ENCODE measurements around the gene RAB6A. TPM values are rescaled to one million over a fixed set of nuclear protein-coding genes. Genes with fewer than 3 reads are reported as not detected.
"Not testable (repeated sequence)": the region's sequence is repeated elsewhere in the genome, so short reads cannot be mapped to it uniquely, and the experiment has no call there.

RAB6A gene
- total RNA-seq, 2 donors from 2014 or later, result 66.3 TPM

DNA sequence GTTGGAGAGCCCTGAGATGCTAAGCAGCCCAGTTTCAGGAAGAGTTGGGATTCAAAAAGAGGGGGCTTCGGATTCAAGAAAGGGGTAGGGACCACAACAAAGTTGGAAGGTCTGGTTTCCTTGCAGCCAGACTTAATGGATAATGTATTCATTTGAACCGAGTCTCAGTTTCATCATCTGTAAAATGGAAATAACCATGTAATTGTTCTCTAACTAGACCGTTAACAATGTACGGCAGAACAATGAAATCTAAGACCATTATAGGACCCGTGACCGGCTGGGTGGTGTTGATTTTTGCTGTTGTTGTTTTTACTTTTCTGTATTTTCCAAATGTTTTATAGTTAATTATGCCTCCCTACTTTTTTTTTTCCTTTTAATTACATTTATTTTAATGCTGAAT lies 20.4 kb upstream of the RAB6A start:
- Mint-ChIP-seq H3K36me3 (peaks cover 0 to 4% of the 10 kb centered on the region in 2 donors), H3K27ac (no peak overlapping the region), H3K9me3 (no peaks in the 10 kb centered on the region)
- ATAC-seq (no peak), DNase-seq (ENCODE audit: low spot score in 2 of 2) (no peak)

DNA sequence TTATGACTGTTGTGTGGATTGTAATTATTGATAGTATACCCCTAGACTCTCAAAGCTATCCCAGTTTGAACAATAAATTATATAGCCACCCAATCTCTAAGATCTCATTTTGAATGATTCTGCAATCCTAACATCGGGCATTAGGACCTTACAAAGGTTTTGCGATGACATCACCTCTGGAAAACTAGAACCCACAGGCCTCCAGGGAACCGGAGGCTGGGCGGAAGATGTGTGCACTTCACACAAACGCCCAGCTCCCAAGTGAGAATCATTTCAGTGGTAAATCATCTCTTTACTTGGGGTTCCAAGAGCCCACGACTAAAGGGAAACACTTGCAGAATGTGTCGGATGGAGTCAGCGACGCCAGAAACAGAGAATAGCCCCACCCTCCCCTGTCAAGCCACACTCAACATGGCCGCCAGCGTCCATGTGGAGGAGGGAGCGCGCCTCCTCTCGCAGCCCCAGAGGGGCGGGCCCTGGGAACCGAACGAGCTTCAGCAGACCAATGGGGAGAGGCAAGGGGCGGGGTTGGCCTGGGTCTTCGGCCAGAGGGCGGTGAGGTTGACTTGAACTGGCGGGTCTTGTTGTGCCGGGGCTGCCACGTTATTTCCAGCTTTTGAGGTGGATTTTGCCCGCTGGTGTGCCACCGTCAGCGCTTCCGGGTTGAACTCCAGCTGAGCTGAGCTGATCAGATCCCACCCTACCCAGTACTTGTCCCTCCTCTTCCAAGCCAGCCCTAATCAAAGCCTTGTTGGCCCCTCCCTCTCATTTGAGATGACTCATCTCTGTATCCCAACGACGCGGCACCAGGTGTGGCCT lies 18.4 kb upstream of the RAB6A start:
- ATAC-seq, result peak; percentile 97 to 98
- peaks cover 0 to 4% of the 10 kb centered on the region in 2 donors for H3K36me3 Mint-ChIP-seq

DNA sequence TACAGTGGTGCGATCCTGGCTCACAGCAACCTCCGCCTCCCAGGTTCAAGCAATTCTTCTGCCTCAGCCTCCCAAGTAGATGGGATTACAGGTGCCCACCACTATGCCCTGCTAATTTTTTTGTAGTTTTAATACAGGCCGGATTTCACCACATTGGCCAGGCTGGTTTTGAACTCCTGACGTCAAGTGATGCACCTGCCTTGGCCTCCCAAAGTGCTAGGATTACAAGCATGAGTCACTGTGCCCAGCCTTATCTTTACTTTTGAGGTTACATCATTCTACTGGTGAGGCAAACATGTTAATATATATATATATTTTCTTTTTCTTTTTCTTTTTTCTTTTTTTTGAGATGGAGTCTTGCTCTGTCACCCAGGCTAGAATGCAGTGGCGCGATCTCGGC lies 9.9 kb upstream of the RAB6A start:
- not testable (repeated sequence) for H3K36me3 Mint-ChIP-seq, H3K27ac Mint-ChIP-seq, H3K9me3 Mint-ChIP-seq

More for the DNA sequence above, 18.4 kb upstream of the RAB6A start:
- DNase-seq (ENCODE audit: low spot score in 2 of 2), result peak; percentile 98
- Mint-ChIP-seq H3K27ac (peak overlapping the region; percentile 98 to 99), H3K9me3 (no peaks in the 10 kb centered on the region)

DNA sequence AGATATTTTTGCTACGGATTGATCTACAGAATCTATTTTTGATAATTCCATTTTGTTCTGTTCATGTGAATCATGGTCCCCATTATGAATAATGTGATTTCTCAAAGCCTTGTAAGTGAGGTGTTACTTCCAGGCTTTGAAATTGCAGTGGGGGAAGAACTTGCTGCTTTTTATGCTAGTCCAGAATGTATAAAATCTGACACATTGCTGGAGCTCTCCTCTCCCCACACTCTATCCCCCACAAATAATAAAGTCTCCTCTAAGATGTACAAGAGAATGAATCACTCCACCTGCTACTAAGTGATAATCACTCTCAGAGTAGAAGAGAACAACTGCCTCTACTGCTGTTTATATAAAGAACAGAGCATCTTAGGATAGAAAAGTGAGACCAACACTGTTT lies 5.9 kb upstream of the RAB6A start:
- DNase-seq (ENCODE audit: low spot score in 2 of 2), result no peak
- ATAC-seq, result peak in 1 of 2 donors; percentile 52
- Mint-ChIP-seq H3K27ac (no peak overlapping the region), H3K36me3 (no peaks in the 10 kb centered on the region), H3K9me3 (no peaks in the 10 kb centered on the region)

More for the DNA sequence above, 9.9 kb upstream of the RAB6A start:
- not testable (repeated sequence) for ATAC-seq; DNase-seq (ENCODE audit: low spot score in 2 of 2)

DNA sequence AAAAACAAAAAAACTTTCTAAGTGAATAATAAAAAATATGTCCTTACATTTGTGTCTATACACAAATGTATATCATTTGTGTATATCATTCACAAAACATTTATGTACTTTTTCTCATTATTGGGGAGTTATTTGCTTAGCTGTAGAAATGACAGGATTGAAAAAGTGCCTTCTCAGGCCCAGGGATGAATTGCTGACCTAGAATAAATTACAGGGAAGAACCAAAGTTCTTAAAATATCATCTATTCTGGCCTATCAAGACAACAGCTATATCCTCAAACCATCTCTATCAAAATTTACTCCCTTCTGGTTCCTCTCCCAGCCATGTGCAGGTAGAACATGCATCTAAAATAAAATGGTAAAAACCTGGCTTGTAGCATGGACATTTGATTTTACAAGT lies 1.9 kb upstream of the RAB6A start:
- ATAC-seq, result no peak
- Mint-ChIP-seq H3K27ac (no peak overlapping the region), H3K9me3 (no peaks in the 10 kb centered on the region)

DNA sequence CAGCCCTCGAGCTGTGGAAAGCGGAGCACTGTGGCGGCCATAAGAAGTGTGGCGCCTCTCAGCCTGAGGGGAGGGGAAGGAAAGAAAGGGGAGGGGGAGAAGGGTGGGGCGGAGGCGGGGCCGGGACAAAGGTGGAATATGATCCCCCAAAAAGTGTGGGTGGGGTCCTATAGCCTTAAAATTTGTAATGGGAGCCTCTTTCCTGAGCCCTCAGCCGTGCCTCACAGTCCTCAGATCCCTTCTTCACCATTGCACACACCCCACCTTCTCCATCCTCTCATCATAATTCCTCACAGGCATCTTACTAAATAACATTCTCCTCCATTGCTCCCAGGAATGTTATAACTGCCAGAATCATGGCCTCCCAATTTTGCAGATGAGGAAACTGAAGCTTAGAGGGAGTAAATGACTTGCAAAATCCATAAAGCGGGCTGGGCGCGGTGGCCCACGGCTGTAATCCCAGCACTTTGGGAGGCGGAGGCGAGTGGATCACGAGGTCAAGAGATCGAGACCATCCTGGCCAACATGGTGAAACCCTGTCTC lies 600 bp upstream of the RAB6A start:
- no peak for ATAC-seq
- H3K9me3 Mint-ChIP-seq, result no peaks in the 10 kb centered on the region
- H3K36me3 Mint-ChIP-seq, result peaks cover 11 to 12% of the 10 kb centered on the region in 2 donors
- DNase-seq (ENCODE audit: low spot score in 2 of 2), result peak in 1 of 2 donors; percentile 7
- H3K27ac Mint-ChIP-seq, result peak overlapping the region; percentile 91 to 94

More for the DNA sequence above, 1.9 kb upstream of the RAB6A start:
- H3K36me3 Mint-ChIP-seq, result peaks cover 11 to 12% of the 10 kb centered on the region in 2 donors
- DNase-seq (ENCODE audit: low spot score in 2 of 2), result no peak

DNA sequence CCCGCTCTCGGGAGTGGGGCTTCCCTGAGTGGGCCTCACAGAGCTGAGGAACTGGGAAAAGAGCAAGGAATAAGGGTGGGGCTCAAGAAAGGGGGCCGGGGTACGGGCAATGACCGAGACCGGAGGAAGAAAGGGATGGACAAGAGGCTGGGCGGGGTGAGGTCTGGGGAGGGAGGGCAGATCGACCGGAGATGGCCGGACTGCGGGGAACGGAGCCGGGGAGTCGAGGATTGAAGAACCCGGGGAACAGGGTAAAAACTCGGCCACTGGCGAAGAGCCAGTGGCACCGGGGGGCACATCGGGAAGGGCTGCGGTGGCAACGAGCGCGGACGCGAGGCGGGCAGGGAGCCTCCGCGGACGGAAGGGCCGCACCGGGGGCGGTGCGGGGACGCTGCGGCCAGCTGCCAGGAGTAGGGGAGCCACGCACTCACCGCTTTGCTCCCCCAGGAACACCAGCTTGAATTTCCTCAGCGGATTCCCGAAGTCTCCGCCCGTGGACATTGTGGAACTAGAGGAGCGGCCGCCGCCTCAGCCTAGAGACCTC lies 667 bp downstream of the RAB6A start:
- DNase-seq (ENCODE audit: low spot score in 2 of 2) (no peak), ATAC-seq (peak in 1 of 2 donors; percentile 4)
- Mint-ChIP-seq H3K36me3 (peaks cover 11 to 12% of the 10 kb centered on the region in 2 donors), H3K9me3 (no peaks in the 10 kb centered on the region), H3K27ac (peak overlapping the region; percentile 91 to 99)

DNA sequence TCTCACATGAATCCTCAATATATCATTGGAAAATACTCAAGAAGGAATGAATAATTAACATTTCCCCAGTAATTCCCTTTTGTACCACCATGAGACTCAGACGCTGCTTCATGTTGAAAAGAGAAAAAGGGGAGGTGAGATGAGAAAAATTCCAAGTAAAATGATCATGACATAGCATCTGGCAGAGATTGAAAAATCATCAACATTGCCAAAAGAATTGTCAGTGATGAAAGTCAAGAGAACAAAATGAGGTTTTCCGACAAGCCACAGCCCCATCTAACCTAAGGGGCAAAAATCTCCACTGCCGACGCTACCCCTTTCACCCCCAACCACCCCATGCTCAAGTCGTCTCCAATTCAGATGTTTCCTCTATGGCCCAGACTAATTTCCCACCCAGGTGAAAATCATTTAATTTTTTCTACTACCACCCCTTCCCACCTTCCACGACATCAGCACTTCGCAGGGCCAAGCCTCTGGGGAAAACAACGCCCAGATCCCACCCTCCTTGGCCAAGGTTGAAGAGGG lies 1.2 kb downstream of the RAB6A start:
- no peak for ATAC-seq
- no peak for DNase-seq (ENCODE audit: low spot score in 2 of 2)
- H3K9me3 Mint-ChIP-seq, result no peaks in the 10 kb centered on the region
- H3K36me3 Mint-ChIP-seq, result peaks cover 11 to 12% of the 10 kb centered on the region in 2 donors
- peak overlapping the region; percentile 91 to 99 for H3K27ac Mint-ChIP-seq

DNA sequence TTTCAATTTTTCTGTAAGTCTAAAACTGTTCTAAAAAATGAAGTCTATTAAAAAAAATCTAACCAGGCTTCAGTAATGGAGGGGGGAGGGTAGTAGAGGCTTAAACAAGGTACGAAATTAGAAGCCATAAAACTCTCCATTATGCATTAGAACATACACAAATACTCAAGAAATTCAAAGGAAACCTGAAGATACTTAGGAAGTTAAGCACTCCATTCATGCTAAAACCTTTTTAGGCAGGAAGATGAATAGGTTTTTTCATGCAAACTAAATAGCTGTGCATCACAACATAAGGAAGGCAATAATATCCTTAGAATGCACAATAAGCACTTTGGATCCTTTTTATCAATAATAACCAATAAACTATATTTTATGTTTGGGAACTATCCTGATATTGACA lies 2.4 kb downstream of the RAB6A start:
- Mint-ChIP-seq H3K9me3 (no peaks in the 10 kb centered on the region), H3K27ac (no peak overlapping the region), H3K36me3 (peaks cover 11 to 12% of the 10 kb centered on the region in 2 donors)
- ATAC-seq (no peak), DNase-seq (ENCODE audit: low spot score in 2 of 2) (no peak)

DNA sequence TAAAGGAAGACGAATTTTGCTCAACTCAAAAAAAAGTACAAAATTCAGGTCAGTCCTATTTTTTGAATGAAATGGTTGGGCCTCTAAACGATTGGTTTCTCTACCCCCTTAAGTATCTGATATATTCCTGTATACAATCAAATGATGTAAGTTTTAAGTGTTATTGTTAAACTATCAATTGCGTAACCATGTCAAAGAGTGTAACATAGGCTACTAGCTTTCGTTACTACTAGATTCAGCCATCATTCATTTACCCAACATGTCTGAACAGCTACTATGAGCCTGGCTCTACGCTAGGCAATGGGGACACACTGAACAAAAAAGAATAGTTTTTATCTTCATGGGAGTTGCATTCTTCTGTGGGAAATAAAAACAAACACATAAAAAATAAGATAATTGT lies 3.3 kb downstream of the RAB6A start:
- no peak for ATAC-seq
- no peak overlapping the region for H3K27ac Mint-ChIP-seq
- no peaks in the 10 kb centered on the region for H3K9me3 Mint-ChIP-seq
- no peak for DNase-seq (ENCODE audit: low spot score in 2 of 2)
- peaks cover 11 to 12% of the 10 kb centered on the region in 2 donors for H3K36me3 Mint-ChIP-seq

DNA sequence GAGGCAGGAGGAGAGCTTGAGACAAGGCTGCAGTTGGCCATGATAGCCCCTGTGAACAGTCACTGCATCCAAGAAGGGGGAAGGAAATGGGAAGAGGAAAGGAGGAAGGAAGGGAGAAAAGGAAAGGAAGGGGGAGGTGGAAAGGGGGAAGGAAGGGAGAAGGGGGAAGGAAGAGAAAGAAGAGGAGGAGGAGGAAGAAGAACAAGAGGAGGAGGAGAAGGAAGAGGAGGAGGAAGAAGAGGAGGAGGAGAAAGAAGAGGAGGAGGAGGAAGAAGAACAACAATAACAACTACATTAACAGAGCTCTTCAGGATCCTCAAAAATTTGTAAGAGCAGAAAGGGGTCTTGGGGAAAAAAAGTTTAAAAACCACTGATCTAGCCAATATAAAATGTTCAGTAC lies 5.2 kb downstream of the RAB6A start:
- ATAC-seq, result no peak
- peaks cover 11 to 17% of the 10 kb centered on the region in 2 donors for H3K36me3 Mint-ChIP-seq
- H3K9me3 Mint-ChIP-seq, result no peaks in the 10 kb centered on the region
- DNase-seq (ENCODE audit: low spot score in 2 of 2), result no peak
- H3K27ac Mint-ChIP-seq, result peak overlapping the region in 1 of 2 donors; percentile 50

DNA sequence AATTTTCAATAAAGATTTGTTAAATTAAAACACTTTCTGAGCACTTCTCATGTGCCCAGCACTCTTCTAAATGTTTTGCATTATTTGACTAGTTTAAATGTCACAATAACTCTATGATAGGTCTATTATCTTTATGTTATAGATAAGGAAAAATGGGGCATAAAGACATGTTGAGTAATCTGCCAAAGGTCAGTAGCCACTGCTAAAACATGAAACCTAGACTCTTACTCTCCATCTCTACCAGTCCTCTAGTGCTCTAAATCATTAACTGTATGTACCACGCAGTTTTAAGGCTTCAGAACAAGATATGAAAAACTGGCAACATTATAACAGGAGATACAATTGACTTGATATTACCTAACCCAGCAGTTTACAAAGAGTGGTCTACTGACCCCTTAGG lies 6.9 kb downstream of the RAB6A start:
- peaks cover 0 to 4% of the 10 kb centered on the region in 2 donors for H3K36me3 Mint-ChIP-seq
- ATAC-seq (no peak), DNase-seq (ENCODE audit: low spot score in 2 of 2) (no peak)
- no peak overlapping the region for H3K27ac Mint-ChIP-seq
- H3K9me3 Mint-ChIP-seq, result no peaks in the 10 kb centered on the region

DNA sequence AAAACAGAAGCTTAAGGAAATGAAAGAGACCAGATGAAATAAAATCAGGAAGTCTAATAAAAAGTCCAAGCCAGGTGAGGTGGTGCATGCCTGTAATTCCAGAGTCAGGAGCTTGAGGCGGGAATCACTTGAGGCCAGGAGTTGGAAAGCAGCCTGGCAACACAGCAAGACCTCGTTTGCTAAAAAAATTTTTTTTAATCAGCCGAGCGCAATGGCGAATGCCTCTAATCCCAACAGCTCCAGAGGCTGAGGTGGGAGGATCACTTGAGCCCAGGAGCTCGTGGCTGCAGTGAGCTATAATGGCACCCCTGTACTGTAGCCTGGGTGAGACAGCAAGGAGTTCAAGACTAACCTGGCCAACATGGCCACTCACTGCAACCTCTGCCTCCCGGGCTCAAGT lies 8.0 kb downstream of the RAB6A start:
- H3K27ac Mint-ChIP-seq, result no peak overlapping the region
- no peak for DNase-seq (ENCODE audit: low spot score in 2 of 2)
- no peaks in the 10 kb centered on the region for H3K9me3 Mint-ChIP-seq
- H3K36me3 Mint-ChIP-seq, result peaks cover 0 to 4% of the 10 kb centered on the region in 2 donors
- ATAC-seq, result no peak

DNA sequence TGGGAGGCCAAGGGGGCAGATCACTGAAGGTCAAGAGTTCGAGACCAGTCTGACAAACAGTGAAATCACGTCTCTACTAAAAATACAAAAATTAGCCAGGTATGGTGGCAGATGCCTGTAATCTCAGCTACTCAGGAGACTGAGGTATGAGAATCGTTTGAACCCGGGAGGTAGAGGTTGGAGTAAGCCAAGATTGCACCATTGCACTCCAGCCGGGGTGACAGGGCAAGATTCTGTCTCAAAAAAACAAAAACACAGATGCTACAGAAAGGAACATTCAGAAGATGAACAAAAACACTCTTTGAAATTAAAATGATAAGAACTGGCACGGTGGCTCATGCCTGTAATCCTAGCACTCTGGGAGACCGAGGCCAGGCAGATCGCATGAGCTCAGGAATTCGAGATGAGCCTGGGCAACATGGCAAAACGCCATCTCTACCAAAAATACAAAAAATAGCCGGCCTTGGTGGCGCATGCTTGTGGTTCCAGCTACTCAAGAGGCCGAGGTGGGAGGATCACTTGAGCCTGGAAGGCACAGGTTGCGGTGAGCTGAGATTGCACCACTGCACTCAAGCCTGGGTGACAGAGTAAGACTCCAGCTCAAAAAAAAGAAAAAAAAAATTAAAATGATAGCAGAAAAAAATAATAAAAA lies 8.5 kb downstream of the RAB6A start:
- DNase-seq (ENCODE audit: low spot score in 2 of 2) (no peak), ATAC-seq (no peak)
- Mint-ChIP-seq H3K36me3 (peaks cover 0 to 4% of the 10 kb centered on the region in 2 donors), H3K9me3 (no peaks in the 10 kb centered on the region), H3K27ac (no peak overlapping the region)

DNA sequence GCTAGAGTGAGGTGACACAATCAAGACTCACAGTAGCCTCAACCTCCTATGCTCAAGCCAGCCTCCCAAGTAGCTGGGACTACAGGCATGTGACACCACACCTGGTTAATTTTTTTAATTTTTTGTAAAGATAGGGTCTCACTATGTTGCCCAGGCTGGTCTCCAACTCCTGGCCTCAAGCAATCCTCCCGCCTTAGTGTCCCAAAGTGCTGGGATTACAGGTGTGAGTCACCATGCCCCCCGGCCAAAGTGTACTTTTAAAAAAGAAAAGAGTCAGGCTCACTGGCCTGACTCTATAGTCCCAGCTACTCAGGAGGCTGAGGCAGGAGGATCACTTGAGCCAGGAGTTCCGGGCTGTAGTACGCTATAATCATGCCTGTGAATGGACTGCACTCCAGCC lies 10.0 kb downstream of the RAB6A start:
- H3K27ac Mint-ChIP-seq, result peak overlapping the region in 1 of 2 donors; percentile 16
- not testable (repeated sequence) for H3K36me3 Mint-ChIP-seq; H3K9me3 Mint-ChIP-seq; ATAC-seq; DNase-seq (ENCODE audit: low spot score in 2 of 2)

DNA sequence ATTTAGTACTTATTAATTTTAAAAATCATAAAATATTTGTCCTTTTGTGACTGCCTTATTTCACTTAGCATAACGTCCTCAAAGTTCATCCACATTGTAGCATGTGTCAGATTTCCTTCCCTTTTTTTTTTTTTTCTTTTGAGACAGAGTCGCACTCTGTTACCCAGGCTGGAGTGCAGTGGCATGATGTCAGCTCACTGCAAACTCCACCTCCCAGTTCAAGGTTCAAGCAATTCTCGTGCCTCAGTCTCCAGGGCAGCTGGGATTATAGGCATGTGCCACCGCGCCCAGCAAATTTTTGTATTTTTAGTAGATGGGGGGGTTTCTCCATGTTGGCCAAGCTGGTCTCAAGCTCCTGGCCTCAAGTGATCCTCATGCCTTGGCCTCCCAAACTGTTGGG lies 10.6 kb downstream of the RAB6A start:
- no peaks in the 10 kb centered on the region for H3K9me3 Mint-ChIP-seq
- no peak for DNase-seq (ENCODE audit: low spot score in 2 of 2)
- ATAC-seq, result no peak
- peaks cover 0 to 4% of the 10 kb centered on the region in 2 donors for H3K36me3 Mint-ChIP-seq
- no peak overlapping the region for H3K27ac Mint-ChIP-seq

DNA sequence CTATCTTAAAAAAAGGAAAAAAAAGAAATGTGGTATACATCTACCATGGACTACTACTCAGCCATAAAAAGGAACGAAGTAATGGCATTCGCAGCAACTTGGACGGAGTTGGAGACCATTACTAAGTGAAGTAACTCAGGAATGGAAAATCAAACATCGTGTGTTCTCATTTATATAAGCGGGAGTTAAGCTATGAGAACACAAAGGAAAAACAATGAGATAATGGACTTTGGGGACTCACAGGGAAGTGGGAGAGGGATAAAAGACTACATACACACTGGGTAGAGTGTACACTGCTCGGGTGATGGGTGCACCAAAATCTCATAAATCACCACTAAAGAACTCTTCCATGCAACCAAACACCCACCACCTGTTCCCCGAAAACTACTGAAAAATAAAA lies 11.8 kb downstream of the RAB6A start:
- ATAC-seq, result no peak
- Mint-ChIP-seq H3K9me3 (no peaks in the 10 kb centered on the region), H3K27ac (no peak overlapping the region), H3K36me3 (peaks cover 0 to 4% of the 10 kb centered on the region in 2 donors)
- DNase-seq (ENCODE audit: low spot score in 2 of 2), result no peak

All from activated naive CD4-positive, alpha-beta T cell treated with anti-CD3 and anti-CD28 coated beads, Interleukin-2, amount 50 U/mL, for 72 hours (primary cell).